Measurements from ENCODE around the gene OR12D1. TPM values are rescaled to one million over a fixed set of nuclear protein-coding genes. Genes with fewer than 3 reads are reported as not detected.

Gene OR12D1
- total and polyA plus RNA-seq, 2 experiments from 2014 or later, result not detected

DNA sequence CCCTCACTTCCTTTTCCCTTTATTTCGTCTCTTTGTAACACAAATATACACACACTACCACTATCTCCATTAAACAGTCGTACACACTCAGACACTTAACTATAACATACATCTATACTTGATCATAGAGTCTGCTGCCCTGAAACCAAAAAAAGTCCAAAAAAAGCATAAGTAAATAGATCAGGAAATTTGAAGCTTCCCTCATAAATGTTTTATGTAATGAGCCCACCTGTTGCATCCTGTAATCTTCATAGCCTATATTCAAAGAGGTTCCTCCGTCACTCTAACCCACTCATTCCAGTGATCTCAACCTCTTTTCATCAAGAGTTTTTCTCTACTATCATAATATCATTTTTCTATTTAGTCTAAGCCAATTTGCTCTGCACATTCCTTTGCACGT lies 26.2 kb upstream of the OR12D1 start:
- H3K27me3 ChIP-seq, result peaks cover 6% of the 10 kb centered on the region
- no peak overlapping the region for H3K4me2 ChIP-seq
- no peak overlapping the region for H3K4me3 ChIP-seq
- no peak overlapping the region for H2AFZ ChIP-seq
- H3K9me2 ChIP-seq (replicated peaks; ENCODE audit: insufficient read depth), result no peaks in the 10 kb centered on the region
- no peaks in the 10 kb centered on the region for H3K36me3 ChIP-seq (replicated peaks; ENCODE audit: insufficient read depth, low read depth)
- 66% methylated on average over 4 of the region's 4 CpGs for WGBS (ENCODE audit: low lambda C conversion rate, missing lambda C conversion rate)
- H3K9me3 ChIP-seq (ENCODE audit: low read depth), result no peaks in the 10 kb centered on the region
- no peaks in the 10 kb centered on the region for H3K4me1 ChIP-seq (ENCODE audit: insufficient read depth)
- no peak for TF ChIP-seq EZH2phosphoT487 (IDR thresholded peaks at IDR 0.05; ENCODE audit: low read depth, severe bottlenecking, unreplicated experiment)
- TF ChIP-seq, protein P1, sequence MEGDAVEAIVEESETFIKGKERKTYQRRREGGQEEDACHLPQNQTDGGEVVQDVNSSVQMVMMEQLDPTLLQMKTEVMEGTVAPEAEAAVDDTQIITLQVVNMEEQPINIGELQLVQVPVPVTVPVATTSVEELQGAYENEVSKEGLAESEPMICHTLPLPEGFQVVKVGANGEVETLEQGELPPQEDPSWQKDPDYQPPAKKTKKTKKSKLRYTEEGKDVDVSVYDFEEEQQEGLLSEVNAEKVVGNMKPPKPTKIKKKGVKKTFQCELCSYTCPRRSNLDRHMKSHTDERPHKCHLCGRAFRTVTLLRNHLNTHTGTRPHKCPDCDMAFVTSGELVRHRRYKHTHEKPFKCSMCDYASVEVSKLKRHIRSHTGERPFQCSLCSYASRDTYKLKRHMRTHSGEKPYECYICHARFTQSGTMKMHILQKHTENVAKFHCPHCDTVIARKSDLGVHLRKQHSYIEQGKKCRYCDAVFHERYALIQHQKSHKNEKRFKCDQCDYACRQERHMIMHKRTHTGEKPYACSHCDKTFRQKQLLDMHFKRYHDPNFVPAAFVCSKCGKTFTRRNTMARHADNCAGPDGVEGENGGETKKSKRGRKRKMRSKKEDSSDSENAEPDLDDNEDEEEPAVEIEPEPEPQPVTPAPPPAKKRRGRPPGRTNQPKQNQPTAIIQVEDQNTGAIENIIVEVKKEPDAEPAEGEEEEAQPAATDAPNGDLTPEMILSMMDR (IDR thresholded peaks at IDR 0.05; ENCODE audit: poor library complexity), result no peak
- no peak for TF ChIP-seq EZH2 (IDR thresholded peaks at IDR 0.05; ENCODE audit: borderline replicate concordance)
- no peak for DNase-seq (ENCODE audit: low spot score)
- no peaks in the 10 kb centered on the region for H3K79me2 ChIP-seq
- no peaks in the 10 kb centered on the region for H4K20me1 ChIP-seq (ENCODE audit: insufficient read depth, poor library complexity, severe bottlenecking)
- no peak overlapping the region for H3K27ac ChIP-seq

DNA sequence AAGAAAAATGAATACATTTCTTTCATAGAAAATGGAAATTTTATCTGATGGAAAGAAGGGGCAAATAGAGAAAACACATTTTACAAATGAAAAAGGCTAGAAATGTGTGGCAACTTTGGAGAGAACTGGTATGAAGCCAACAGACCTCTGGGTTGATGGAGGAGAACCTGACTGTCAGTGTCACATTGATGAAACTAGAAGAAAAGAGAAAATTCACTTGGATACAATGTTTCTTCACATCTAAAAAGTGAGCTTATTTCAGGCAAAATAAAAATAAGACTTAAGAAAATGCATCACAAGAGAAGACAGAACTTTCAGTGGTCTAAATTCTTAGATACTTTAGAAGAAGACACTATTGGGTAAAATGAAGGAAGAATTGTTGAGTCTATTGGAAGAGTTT lies 19.4 kb upstream of the OR12D1 start, which contains the start of gene OR12D2:
Gene OR12D2 (plus strand): TSS at position 301 of the 400 bp plus-strand sequence. CDS start 1,069 bp downstream, outside the sequence.
- Histone ChIP-seq H3K79me2 (no peaks in the 10 kb centered on the region), H3K36me3 (replicated peaks; ENCODE audit: insufficient read depth, low read depth) (no peaks in the 10 kb centered on the region), H3K4me3 (no peak within 1 kb of the TSS), H3K4me2 (no peak within 1 kb of the TSS), H3K27me3 (no peaks in the 10 kb centered on the region), H3K4me1 (ENCODE audit: insufficient read depth) (no peaks in the 10 kb centered on the region), H3K9me3 (ENCODE audit: low read depth) (no peaks in the 10 kb centered on the region), H4K20me1 (ENCODE audit: insufficient read depth, poor library complexity, severe bottlenecking) (no peaks in the 10 kb centered on the region), H3K9me2 (replicated peaks; ENCODE audit: insufficient read depth) (no peaks in the 10 kb centered on the region), H2AFZ (no peak within 1 kb of the TSS), H3K27ac (no peak within 1 kb of the TSS)
- no peak for DNase-seq (ENCODE audit: low spot score)
- TF ChIP-seq EZH2phosphoT487 (IDR thresholded peaks at IDR 0.05; ENCODE audit: low read depth, severe bottlenecking, unreplicated experiment) (no peak), EZH2 (IDR thresholded peaks at IDR 0.05; ENCODE audit: borderline replicate concordance) (no peak)
- TF ChIP-seq, protein P1 (IDR thresholded peaks at IDR 0.05; ENCODE audit: poor library complexity), result no peak

DNA sequence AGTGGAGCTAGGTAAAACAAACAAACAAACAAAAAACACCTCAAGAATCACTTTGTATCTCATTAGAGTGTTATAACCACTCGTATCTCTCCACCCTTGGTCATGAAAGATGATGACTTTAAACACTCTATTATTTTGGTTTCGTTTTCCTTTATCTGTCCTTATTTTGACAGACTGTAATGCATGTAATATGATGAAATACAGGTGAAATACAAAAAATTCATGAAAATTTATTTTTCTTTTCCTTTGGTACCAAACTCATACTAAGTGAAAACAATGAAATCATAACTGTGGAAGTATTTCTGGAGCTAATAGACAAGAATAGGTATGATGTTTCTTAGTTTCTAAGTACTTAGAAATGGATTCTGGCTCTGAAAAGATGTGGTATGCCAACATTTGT lies 15.2 kb upstream of the OR12D1 start:
- TF ChIP-seq EZH2phosphoT487 (IDR thresholded peaks at IDR 0.05; ENCODE audit: low read depth, severe bottlenecking, unreplicated experiment), result no peak
- no peak for TF ChIP-seq EZH2 (IDR thresholded peaks at IDR 0.05; ENCODE audit: borderline replicate concordance)
- TF ChIP-seq, protein P1 (IDR thresholded peaks at IDR 0.05; ENCODE audit: poor library complexity), result no peak
- H3K4me3 ChIP-seq, result no peak overlapping the region
- H3K9me3 ChIP-seq (ENCODE audit: low read depth), result no peaks in the 10 kb centered on the region
- no peaks in the 10 kb centered on the region for H4K20me1 ChIP-seq (ENCODE audit: insufficient read depth, poor library complexity, severe bottlenecking)
- no peak overlapping the region for H3K27ac ChIP-seq
- no peak overlapping the region for H2AFZ ChIP-seq
- no peaks in the 10 kb centered on the region for H3K9me2 ChIP-seq (replicated peaks; ENCODE audit: insufficient read depth)
- no peak overlapping the region for H3K4me2 ChIP-seq
- no peaks in the 10 kb centered on the region for H3K27me3 ChIP-seq
- no peaks in the 10 kb centered on the region for H3K36me3 ChIP-seq (replicated peaks; ENCODE audit: insufficient read depth, low read depth)
- DNase-seq (ENCODE audit: low spot score), result no peak
- WGBS (ENCODE audit: low lambda C conversion rate, missing lambda C conversion rate), result 84% methylated on average over 2 of the region's 2 CpGs
- H3K79me2 ChIP-seq, result no peaks in the 10 kb centered on the region
- no peaks in the 10 kb centered on the region for H3K4me1 ChIP-seq (ENCODE audit: insufficient read depth)

DNA sequence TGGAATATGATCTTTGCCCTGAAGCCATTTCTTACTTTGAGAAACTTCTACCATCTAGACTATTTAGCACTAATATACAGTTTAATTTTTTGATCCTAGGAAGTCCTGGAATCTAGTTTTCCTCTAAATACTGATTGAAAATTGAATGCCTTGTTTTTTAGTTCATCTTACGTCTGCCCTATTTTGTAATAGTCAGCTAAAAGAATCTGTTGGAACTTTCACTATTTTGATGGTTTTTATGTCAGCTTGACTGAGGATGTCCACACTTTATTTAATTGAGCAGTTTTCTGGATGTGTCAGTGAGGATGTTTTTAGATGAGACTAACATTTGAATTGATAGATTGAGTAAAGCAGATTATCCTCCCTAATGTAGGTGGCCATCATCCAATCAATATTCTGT lies 10.9 kb upstream of the OR12D1 start:
- TF ChIP-seq, protein P1 (IDR thresholded peaks at IDR 0.05; ENCODE audit: poor library complexity), result no peak
- TF ChIP-seq EZH2 (IDR thresholded peaks at IDR 0.05; ENCODE audit: borderline replicate concordance) (no peak), EZH2phosphoT487 (IDR thresholded peaks at IDR 0.05; ENCODE audit: low read depth, severe bottlenecking, unreplicated experiment) (no peak)
- no peaks in the 10 kb centered on the region for H4K20me1 ChIP-seq (ENCODE audit: insufficient read depth, poor library complexity, severe bottlenecking)
- no peak for DNase-seq (ENCODE audit: low spot score)
- no peak overlapping the region for H3K4me2 ChIP-seq
- no peaks in the 10 kb centered on the region for H3K36me3 ChIP-seq (replicated peaks; ENCODE audit: insufficient read depth, low read depth)
- H3K4me3 ChIP-seq, result no peak overlapping the region
- no peaks in the 10 kb centered on the region for H3K79me2 ChIP-seq
- H3K9me3 ChIP-seq (ENCODE audit: low read depth), result no peaks in the 10 kb centered on the region
- no peak overlapping the region for H2AFZ ChIP-seq
- H3K4me1 ChIP-seq (ENCODE audit: insufficient read depth), result no peaks in the 10 kb centered on the region
- H3K27ac ChIP-seq, result no peak overlapping the region
- H3K9me2 ChIP-seq (replicated peaks; ENCODE audit: insufficient read depth), result no peaks in the 10 kb centered on the region
- WGBS (ENCODE audit: low lambda C conversion rate, missing lambda C conversion rate), result 46% methylated on average over 1 of the region's 1 CpG
- H3K27me3 ChIP-seq, result no peaks in the 10 kb centered on the region
